NCI-H2196 (cell line): ENCODE data around the gene INKA1.
"Not testable (repeated sequence)": the region's sequence is repeated elsewhere in the genome, so short reads cannot be mapped to it uniquely, and the experiment has no call there.

Source experiments
- DNase-seq: peaks from one replicate; lab custom pipeline; 2025; ENCODE audit not compliant: unreplicated experiment; lab: John Stamatoyannopoulos, UW

Gene INKA1

GRCh38 chr3:49802719-49803464 lies at the start of gene INKA1:
Gene INKA1, plus strand, starts transcription at chr3:49803261. Its CDS starts 132 bp downstream, at chr3:49803393.
- DNase-seq: peak; percentile 70

- no peak for DNase-seq
Measured at GRCh38 chr3:49754536-49754935, 48.5 kb upstream of the INKA1 start.

GRCh38 chr3:49756036-49756435 lies 47.0 kb upstream of the INKA1 start:
- DNase-seq: no peak

GRCh38 chr3:49757197-49757596 lies 45.9 kb upstream of the INKA1 start:
- no peak for DNase-seq

GRCh38 chr3:49759226-49759625 lies 43.8 kb upstream of the INKA1 start:
- no peak for DNase-seq

GRCh38 chr3:49761661-49762060 lies 41.4 kb upstream of the INKA1 start:
- no peak for DNase-seq

GRCh38 chr3:49763981-49764380 lies 39.1 kb upstream of the INKA1 start:
- no peak for DNase-seq

GRCh38 chr3:49769286-49769915 lies 33.7 kb upstream of the INKA1 start:
- DNase-seq: no peak

GRCh38 chr3:49769926-49770325 lies 33.1 kb upstream of the INKA1 start:
- no peak for DNase-seq

GRCh38 chr3:49771340-49771938 lies 31.6 kb upstream of the INKA1 start:
- no peak for DNase-seq

- no peak for DNase-seq
Measured at GRCh38 chr3:49772703-49773102, 30.4 kb upstream of the INKA1 start.

- DNase-seq: peak; percentile 1
Measured at GRCh38 chr3:49775538-49775937, 27.5 kb upstream of the INKA1 start.

GRCh38 chr3:49776101-49776500 lies 27.0 kb upstream of the INKA1 start:
- DNase-seq: not testable (repeated sequence)

GRCh38 chr3:49779358-49780079 lies 23.5 kb upstream of the INKA1 start:
- DNase-seq: no peak

- no peak for DNase-seq
Measured at GRCh38 chr3:49780080-49780974, 22.7 kb upstream of the INKA1 start.

GRCh38 chr3:49780975-49781365 lies 22.1 kb upstream of the INKA1 start:
- not testable (repeated sequence) for DNase-seq

GRCh38 chr3:49781415-49782199 lies 21.5 kb upstream of the INKA1 start:
- no peak for DNase-seq

- not testable (repeated sequence) for DNase-seq
Measured at GRCh38 chr3:49782277-49782676, 20.8 kb upstream of the INKA1 start.

GRCh38 chr3:49785565-49786356 lies 17.3 kb upstream of the INKA1 start:
- no peak for DNase-seq
